SH-SY5Y (cell line): Measurements from ENCODE around the gene TSPAN18.

ENCODE experiments used
- GATA2 ChIP-seq: IDR thresholded peaks from 2 replicates; pipeline ENCODE4 v1.6.1; 2011; ENCODE audit warnings: mild to moderate bottlenecking, low read depth, low read length
- GATA3 ChIP-seq: IDR thresholded peaks from 2 replicates; pipeline ENCODE4 v1.6.1; 2011; ENCODE audit warnings: low read depth, mild to moderate bottlenecking, low read length, moderate library complexity

Gene TSPAN18

DNA sequence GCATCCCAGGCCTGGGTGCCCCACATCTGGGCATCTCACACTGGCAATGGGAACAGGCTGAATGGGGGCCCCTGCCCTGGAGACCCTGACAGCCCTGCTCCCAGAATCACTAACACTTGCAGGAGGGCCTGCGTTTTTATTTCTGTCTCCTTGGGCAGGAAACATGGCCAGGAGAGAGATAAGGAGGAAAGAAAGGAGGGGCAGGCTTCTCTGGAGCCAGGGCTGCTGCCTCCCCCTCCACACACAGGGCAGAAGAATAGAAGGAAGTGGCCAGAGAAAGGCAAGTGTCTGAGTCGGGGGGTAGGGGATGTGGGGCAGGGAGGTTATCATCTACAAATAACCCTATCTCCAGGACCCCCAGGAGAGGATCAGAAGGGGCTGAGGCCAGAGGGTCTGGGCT is 25.5 kb upstream of the TSPAN18 start:
- TF ChIP-seq GATA3, result no peak
- TF ChIP-seq GATA2, result no peak

GRCh38 chr11:44702889-44703288 is 23.9 kb upstream of the TSPAN18 start:
- TF ChIP-seq GATA2 (no peak), GATA3 (no peak)

DNA sequence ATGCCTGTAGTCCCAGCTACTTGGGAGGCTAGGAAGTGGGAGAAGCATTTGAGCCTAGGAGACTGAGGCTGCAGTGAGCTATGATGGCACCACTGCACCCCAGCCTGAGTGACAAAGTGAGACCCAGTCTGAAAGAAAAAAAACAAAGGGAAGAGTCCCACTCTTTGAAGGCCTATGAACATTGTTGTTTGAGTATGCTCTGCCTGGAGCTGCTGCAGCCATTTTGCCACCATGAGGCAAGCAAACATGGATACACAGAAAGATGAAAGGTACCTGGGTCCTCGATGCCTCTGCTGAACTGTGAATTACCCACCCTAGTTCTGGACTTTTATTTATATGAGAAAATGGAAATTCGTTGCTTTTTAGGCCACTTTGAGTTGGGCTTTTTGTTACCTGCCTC is 19.7 kb upstream of the TSPAN18 start:
- no peak for TF ChIP-seq GATA3
- no peak for TF ChIP-seq GATA2

GRCh38 chr11:44708009-44708408 is 18.8 kb upstream of the TSPAN18 start:
- TF ChIP-seq GATA3, result no peak
- TF ChIP-seq GATA2, result no peak

- no peak for TF ChIP-seq GATA2
- no peak for TF ChIP-seq GATA3
Measured at GRCh38 chr11:44708523-44709280, 18.1 kb upstream of the TSPAN18 start.

DNA sequence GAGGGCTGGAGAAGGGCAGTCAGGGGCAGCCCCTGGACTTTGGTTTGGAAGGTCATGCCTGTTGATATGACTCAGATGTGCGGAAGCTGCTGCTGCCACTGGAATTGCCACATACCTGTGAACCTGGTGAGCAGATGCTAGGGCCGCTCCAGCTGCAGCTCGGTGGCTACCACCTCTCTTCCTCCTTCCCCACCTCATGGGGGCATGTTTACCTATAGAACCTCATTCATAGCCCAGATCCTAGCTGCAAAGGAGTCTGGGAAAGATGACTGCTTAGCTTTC is 17.5 kb upstream of the TSPAN18 start:
- no peak for TF ChIP-seq GATA3
- no peak for TF ChIP-seq GATA2

- no peak for TF ChIP-seq GATA2
- TF ChIP-seq GATA3, result no peak
Measured at GRCh38 chr11:44709966-44710365, 16.8 kb upstream of the TSPAN18 start.

DNA sequence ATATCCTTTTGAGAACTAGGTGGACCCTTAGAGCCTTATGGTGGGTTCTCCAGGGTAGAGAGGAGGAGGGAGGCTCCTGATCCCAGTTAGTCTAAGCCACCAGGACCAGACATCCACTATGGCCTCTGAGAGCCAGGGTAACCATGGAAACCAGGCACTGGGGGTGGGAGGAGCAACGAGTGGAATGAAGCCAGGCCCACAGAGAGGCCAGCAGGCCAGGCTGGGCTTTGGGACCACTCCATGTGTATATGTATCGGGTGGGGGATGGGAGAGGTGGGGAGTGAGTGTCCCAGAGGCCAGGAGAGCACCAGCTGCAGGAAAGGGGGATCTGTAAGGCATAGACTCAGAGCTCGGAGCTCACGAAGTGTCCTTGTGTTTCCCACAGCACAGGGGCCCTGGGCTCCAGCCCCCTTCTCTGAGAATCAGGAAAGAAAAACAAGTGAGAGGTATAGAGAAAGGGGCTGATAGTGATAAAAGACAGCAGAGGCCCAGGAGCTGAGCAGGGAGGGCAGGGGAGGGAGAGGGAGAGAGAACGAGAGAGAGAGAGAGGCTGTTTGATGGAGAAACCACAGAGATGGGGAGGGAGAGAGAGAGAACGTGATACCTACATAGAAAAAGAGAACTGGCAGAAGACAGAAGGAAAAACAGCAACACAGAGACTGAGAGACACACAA is 15.5 kb upstream of the TSPAN18 start:
- TF ChIP-seq GATA2, result no peak
- no peak for TF ChIP-seq GATA3

DNA sequence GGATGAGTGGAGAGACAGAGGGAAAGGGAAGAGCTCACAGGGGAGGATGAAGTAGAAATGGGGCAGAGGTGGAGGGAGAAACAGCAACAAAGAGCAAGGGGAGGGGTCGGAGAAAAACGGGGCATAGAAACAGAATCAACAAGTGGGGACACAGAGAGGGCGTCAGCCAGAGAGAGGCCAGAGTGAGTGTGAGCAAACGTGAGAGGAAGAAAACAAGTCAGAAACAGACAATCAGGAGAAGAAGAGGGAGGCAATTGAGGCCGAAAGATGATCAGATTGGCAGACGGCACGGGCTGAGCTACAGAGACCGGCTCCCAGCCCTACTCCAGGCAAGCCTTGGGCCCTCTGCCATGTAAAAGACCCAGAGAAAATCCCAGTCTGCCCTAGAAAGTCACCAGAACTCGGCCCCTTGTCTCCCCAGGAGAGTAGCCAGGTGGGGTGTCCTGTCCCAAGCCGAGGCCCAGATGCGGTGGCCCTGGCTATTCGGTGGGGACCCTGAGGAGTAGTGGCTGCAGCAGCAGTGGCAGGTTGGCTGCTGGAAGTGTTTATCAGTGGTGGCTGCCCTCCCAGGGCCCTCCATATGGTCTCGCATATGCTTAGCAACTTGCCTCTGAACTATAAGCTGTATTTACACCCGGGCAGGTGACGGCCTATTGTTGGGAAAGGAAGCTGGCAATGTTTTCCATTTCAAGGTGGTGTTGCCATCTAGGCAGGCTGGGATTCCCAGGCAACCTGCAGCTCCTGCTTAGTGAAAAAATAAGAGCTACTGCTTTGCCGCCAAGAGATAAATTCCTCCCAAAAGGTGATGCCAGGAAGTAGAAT is 14.8 kb upstream of the TSPAN18 start:
- TF ChIP-seq GATA2, result no peak
- no peak for TF ChIP-seq GATA3

GRCh38 chr11:44713022-44713421 is 13.7 kb upstream of the TSPAN18 start:
- TF ChIP-seq GATA2 (no peak), GATA3 (no peak)

DNA sequence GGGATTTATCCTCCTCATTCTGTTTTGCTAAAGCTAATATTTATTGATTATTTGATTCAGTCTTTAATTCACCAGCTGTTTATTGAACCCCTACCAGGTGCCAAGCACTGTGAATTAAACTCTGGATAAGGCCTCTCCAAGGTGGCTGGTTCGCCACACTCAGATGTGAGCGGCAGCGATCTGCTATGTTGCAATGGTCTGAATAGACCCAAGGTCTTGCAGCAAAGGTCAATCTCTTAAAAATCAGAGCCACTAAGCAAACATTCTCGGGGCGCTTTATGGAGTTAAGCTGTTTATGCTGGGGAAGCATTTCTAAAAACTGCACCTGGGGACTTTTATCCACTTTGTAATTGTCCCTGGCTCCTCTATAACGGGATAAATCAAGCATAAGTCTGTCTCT is 10.5 kb upstream of the TSPAN18 start:
- TF ChIP-seq GATA3, result no peak
- no peak for TF ChIP-seq GATA2

- TF ChIP-seq GATA3, result no peak
- TF ChIP-seq GATA2, result no peak
Measured at GRCh38 chr11:44718057-44718456, 8.7 kb upstream of the TSPAN18 start.

GRCh38 chr11:44718612-44719390 is 8.0 kb upstream of the TSPAN18 start:
- TF ChIP-seq GATA3 (no peak), GATA2 (no peak)

DNA sequence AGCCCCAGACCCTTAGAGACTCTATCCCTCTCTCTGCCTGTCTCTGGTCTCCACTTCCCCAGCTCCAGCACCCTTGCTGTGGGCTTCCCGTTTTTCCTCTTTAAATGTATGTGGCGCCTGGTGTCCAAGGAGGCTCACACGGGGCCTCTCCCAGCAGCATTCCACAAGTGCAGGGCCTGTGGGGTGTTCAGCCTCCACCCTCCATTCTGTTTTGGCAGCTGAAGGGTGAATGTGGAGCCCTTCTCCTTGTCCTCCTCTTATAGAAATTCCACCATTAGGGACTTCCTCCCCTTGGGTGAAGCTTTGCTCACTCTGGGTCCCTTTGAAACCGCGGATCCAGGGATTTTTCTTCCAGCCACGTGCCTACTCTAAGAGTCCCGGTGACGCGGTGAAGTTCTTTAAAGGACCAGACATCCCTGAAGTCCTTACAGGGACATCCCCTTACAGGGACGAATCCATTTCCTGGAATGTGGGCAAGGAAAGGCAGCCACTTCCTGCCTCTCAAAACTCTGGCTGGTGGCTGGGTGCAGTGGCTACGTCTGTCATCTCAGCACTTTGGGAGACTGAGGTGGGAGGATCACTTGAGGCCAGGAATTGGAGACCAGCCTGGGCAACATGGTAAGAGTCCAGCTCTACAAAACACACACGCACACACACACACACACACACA is 1.6 kb upstream of the TSPAN18 start:
- no peak for TF ChIP-seq GATA3
- no peak for TF ChIP-seq GATA2
